Skeletal muscle tissue (tissue), 4 donors: Measurements from ENCODE around the gene KRT35. TPM values are rescaled to one million over a fixed set of nuclear protein-coding genes. Genes with fewer than 3 reads are reported as not detected.

Experiments
- H3K27ac ChIP-seq: one replicate; pipeline ENCODE4 v1.7.0; 2013; ENCODE audit warnings: mild to moderate bottlenecking, low read depth, low read length, inconsistent platforms
- H3K27me3 ChIP-seq, 3 donors: one replicate each; pipeline ENCODE4 v1.7.0; 2013; ENCODE audit warnings: low read length in 3 of 3; ENCODE audit not compliant: control insufficient read depth in 3 of 3, insufficient read depth in 3 of 3
- H3K36me3 ChIP-seq, 3 donors: one replicate each; pipeline ENCODE4 v1.7.0; 2013; ENCODE audit warnings: low read length in 3 of 3; ENCODE audit not compliant: control insufficient read depth in 3 of 3, insufficient read depth in 3 of 3
- H3K4me1 ChIP-seq, 3 donors: one replicate each; pipeline ENCODE4 v1.7.0; 2013; ENCODE audit warnings: low read length in 3 of 3, mild to moderate bottlenecking in 3 of 3; ENCODE audit not compliant: control insufficient read depth in 3 of 3, insufficient read depth in 3 of 3
- H3K4me3 ChIP-seq, 3 donors: one replicate each; pipeline ENCODE4 v1.7.0; 2013; ENCODE audit warnings: low read length in 3 of 3
- H3K9ac ChIP-seq, 3 donors: one replicate each; pipeline ENCODE4 v1.7.0; 2013; ENCODE audit warnings: low read length in 3 of 3, mild to moderate bottlenecking in 3 of 3, moderate library complexity in 2 of 3, low read depth in 1 of 3
- H3K9me3 ChIP-seq, 3 donors: one replicate each; pipeline ENCODE4 v1.7.0; 2013; ENCODE audit warnings: low read length in 3 of 3; ENCODE audit not compliant: control insufficient read depth in 3 of 3
- total RNA-seq: library from RNA; depleted of rRNA; stranded (reverse); fragments of >200 nt; gene quantifications from one replicate; pipeline ENCODE4 v1.2.3, GENCODE V29; 2014
- donor health status: Osteomylitis.

Gene KRT35
- total RNA-seq, 1 donor from 2014 or later: not detected

- Histone ChIP-seq H3K9ac (no peak within 1 kb of the TSS), H3K36me3 (no peaks in the 10 kb centered on the region), H3K4me1 (peaks cover 6 to 13% (median 10%) of the 10 kb centered on the region in 3 donors), H3K4me3 (no peak within 1 kb of the TSS), H3K27me3 (peaks cover 0 to 15% (median 4%) of the 10 kb centered on the region in 3 donors), H3K27ac (no peak within 1 kb of the TSS), H3K9me3 (no peaks in the 10 kb centered on the region)
Measured at GRCh38 chr17:41489531-41489930, 8.6 kb upstream of the KRT35 start, which contains the start of gene KRT36. TSS of gene KRT36 (minus strand) at chr17:41489910. CDS start at chr17:41489864, 46 bp downstream.

GRCh38 chr17:41486809-41487530, 6.0 kb upstream of the KRT35 start:
- H3K4me3 ChIP-seq: no peak overlapping the region
- H3K4me1 ChIP-seq: no peaks in the 10 kb centered on the region
- H3K27ac ChIP-seq: no peak overlapping the region
- no peaks in the 10 kb centered on the region for H3K36me3 ChIP-seq
- H3K9ac ChIP-seq: no peak overlapping the region
- H3K27me3 ChIP-seq: peaks cover 0 to 19% (median 4%) of the 10 kb centered on the region in 3 donors
- H3K9me3 ChIP-seq: no peaks in the 10 kb centered on the region

GRCh38 chr17:41486316-41486715, 5.4 kb upstream of the KRT35 start:
- no peak overlapping the region for H3K4me3 ChIP-seq
- no peak overlapping the region for H3K27ac ChIP-seq
- no peaks in the 10 kb centered on the region for H3K36me3 ChIP-seq
- H3K4me1 ChIP-seq: no peaks in the 10 kb centered on the region
- H3K9ac ChIP-seq: no peak overlapping the region
- H3K9me3 ChIP-seq: no peaks in the 10 kb centered on the region
- peaks cover 0 to 19% (median 4%) of the 10 kb centered on the region in 3 donors for H3K27me3 ChIP-seq

- Histone ChIP-seq H3K9me3 (no peaks in the 10 kb centered on the region), H3K4me1 (no peaks in the 10 kb centered on the region), H3K27ac (no peak overlapping the region), H3K36me3 (no peaks in the 10 kb centered on the region), H3K9ac (no peak overlapping the region), H3K4me3 (no peak overlapping the region), H3K27me3 (peaks cover 0 to 19% (median 4%) of the 10 kb centered on the region in 3 donors)
Measured at GRCh38 chr17:41484920-41485904, 4.3 kb upstream of the KRT35 start.

- Histone ChIP-seq H3K27ac (no peak overlapping the region), H3K4me1 (no peaks in the 10 kb centered on the region), H3K27me3 (peaks cover 0 to 19% (median 4%) of the 10 kb centered on the region in 3 donors)
Measured at GRCh38 chr17:41483991-41484826, 3.3 kb upstream of the KRT35 start.

GRCh38 chr17:41483531-41483930, 2.6 kb upstream of the KRT35 start:
- no peak overlapping the region for H3K9ac ChIP-seq
- no peaks in the 10 kb centered on the region for H3K9me3 ChIP-seq
- no peaks in the 10 kb centered on the region for H3K36me3 ChIP-seq
- H3K4me1 ChIP-seq: no peaks in the 10 kb centered on the region
- H3K27ac ChIP-seq: no peak overlapping the region
- H3K4me3 ChIP-seq: no peak overlapping the region
- peaks cover 0 to 17% (median under 1%) of the 10 kb centered on the region in 3 donors for H3K27me3 ChIP-seq

More at GRCh38 chr17:41483991-41484826, 3.3 kb upstream of the KRT35 start:
- Histone ChIP-seq H3K9me3 (no peaks in the 10 kb centered on the region), H3K4me3 (no peak overlapping the region), H3K9ac (no peak overlapping the region), H3K36me3 (no peaks in the 10 kb centered on the region)

GRCh38 chr17:41480581-41480980, 370 bp downstream of the KRT35 start:
- no peak overlapping the region for H3K27ac ChIP-seq
- no peaks in the 10 kb centered on the region for H3K4me1 ChIP-seq
- no peaks in the 10 kb centered on the region for H3K9me3 ChIP-seq
- no peaks in the 10 kb centered on the region for H3K36me3 ChIP-seq
- H3K4me3 ChIP-seq: no peak overlapping the region
- H3K27me3 ChIP-seq: peaks cover 0 to 4% (median 0%) of the 10 kb centered on the region in 3 donors
- no peak overlapping the region for H3K9ac ChIP-seq

- no peaks in the 10 kb centered on the region for H3K36me3 ChIP-seq
- H3K27ac ChIP-seq: no peak overlapping the region
- H3K4me1 ChIP-seq: peaks cover 0 to 4% (median 3%) of the 10 kb centered on the region in 3 donors
- no peaks in the 10 kb centered on the region for H3K9me3 ChIP-seq
- no peak overlapping the region for H3K9ac ChIP-seq
- H3K4me3 ChIP-seq: no peak overlapping the region
- peaks cover 0 to 4% (median 0%) of the 10 kb centered on the region in 3 donors for H3K27me3 ChIP-seq
Measured at GRCh38 chr17:41480136-41480535, 815 bp downstream of the KRT35 start.

- Histone ChIP-seq H3K4me3 (no peak overlapping the region), H3K27ac (no peak overlapping the region), H3K9me3 (no peaks in the 10 kb centered on the region), H3K4me1 (peaks cover 0 to 11% (median 6%) of the 10 kb centered on the region in 3 donors), H3K27me3 (no peaks in the 10 kb centered on the region), H3K9ac (no peak overlapping the region), H3K36me3 (no peaks in the 10 kb centered on the region)
Measured at GRCh38 chr17:41478237-41478636, 2.7 kb downstream of the KRT35 start.
